ENCODE data around the gene MBNL1.
"Not testable (repeated sequence)": the region's sequence is repeated elsewhere in the genome, so short reads cannot be mapped to it uniquely, and the experiment has no call there.

The MBNL1 gene

DNA sequence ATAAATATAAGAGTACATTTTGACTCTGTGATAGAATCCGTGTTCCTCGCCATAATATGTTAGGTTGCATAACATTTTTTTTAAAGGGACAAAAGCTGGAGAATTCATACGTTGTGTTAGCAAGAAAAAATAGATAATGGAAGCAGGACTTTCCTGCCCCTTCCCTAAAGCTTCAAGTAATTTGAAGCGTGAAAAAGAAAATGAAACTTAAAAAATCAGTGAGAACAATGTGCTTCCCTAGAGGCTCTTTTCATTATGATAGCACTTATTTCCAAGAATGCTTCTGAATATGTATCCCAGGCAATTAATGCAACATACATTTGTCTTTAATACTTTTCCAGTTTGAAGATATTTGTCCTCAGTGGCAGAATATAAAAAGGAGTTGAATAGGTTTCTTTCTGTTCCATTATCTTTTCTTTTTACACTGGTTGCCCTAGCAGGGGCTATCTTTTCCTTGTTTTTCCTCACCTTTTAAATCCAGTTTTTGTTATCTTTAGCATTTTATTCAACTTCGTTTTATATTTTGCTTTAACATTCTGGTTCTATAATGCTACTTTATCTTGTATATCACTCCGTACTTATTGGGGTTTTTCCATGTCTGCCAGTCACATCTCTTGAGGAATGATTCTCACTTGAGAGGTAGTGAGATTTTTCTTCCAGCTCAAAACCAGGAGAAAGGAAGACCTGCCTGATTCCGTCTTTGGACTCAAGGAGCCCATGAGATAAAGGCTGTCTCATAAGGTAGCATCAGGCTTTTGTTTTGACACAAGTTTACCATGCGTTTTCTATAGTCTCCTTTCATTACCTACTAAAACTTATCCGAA lies 113.8 kb downstream of the MBNL1 start:
- DNase-seq, result no peak

DNA sequence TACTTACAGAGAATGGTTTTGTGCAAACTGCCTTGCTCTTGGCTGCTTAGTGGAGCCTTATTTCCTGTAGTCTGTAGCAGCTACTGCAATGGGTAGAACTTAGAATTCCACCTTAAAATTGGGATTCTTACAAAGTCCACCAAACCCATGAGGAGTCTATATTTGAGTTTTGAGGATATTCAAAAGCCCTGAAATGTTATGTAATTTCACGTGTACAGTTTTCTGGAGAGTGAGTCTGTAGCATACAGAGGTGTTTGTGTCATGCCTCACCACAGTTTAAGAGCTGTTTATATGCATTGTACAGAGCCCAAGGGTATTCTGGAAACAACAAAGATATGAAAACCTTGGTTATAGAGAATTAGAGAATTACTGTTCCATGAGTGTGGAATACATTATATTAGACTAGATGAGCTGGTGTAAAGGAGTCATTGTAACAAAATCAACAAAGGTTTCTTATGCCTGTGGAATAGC lies 114.4 kb downstream of the MBNL1 start:
- no peak for DNase-seq

DNA sequence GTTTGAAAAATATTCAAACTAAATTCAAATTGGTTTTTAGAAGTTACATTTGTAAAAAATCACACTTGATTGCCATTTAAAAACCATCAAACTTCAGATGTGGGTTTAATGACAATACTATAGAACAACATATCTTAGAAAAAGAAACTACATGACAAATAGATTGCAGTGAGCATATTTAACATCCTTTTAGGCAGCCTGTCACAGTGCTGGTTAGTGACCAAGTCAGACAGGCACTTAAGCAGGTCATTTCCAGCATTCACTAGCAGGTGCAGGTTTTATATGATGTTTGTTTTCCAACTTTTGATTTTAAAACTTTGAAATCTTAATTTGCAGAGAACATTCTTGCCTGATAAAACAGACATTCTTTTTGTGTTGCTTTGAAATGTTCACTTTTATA lies 115.7 kb downstream of the MBNL1 start:
- DNase-seq, result no peak

DNA sequence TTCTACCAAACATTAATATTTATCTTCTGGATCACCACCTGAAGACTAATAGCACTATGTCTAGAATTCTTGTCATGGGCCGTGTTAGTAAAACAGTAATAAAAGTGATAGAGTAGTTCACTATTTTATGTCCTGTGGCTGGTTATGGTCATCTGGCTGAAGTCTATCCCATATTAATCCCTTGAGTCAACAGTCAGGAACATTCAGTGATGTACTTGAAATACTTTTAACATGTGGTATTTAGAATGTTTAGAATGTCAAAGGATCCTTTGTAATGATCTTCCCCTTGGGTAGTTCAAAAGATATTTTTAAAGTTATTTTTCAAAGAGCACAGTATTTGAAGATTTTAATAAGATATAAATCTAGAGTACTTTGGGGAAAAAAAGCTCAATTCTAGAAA lies 117.0 kb downstream of the MBNL1 start:
- DNase-seq, result no peak

DNA sequence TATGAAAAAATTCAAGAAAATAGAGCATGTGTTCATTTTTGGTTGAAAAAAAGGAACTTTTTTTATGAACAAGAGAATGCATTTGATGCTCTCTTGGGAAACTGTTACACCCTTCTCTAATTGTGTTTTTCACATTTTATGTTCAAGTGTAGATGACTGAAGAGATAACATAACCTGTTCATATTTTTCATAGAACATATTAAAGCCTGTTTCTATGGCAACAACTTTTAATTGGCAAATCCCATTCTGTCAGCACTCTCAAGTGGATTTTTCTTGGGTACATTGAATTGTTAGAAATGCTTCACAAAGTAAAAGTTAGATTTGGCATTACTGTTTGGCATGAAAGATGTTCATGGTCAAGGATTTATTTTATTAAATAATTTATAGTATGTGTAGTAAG lies 117.5 kb downstream of the MBNL1 start:
- no peak for DNase-seq

DNA sequence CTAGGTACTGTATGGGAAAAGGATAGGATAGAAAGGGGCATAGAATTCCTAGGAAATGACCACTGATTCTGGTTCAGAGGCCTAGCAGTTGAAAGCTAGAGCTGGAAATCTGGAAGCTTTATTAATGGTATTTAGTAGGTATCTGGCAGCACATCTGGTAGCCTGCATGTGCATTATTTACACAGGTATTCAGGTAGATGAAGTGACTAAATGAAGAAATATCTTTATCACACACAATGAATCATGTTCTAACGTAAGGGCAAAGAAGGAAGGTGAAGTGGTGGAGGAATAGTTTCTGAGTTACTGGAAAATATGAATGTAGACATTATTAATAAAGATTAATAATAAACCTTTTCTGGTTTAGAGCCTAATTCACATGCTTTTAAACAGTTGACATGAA lies 119.9 kb downstream of the MBNL1 start:
- DNase-seq, result no peak

DNA sequence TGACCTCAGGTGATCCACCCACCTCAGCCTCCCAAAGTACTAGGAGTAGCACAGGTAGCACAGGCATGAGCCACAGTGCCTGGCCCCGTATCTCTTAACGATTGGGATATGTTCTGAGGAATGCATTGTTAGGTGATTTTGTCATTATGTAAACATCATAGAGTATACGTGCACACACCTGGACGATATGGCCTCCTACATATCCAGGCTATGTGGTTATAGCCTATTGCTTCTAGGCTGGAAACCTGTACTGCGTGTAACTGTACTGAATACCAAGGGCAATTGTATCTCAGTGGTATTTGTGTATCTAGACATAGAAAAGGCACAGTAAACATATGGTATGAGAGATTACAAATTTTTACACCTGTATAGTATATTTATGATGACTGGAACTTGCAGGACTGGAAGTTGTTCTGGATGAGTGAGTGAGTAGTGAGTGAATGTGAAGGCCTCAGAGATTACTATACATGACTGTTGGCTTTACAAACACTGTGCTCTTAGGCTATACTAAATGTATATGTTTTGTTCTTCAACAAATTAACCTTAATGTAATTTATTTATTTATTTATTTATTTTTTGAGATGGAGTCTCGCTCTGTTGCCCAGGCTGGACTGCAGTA lies 120.7 kb downstream of the MBNL1 start:
- DNase-seq, result no peak

DNA sequence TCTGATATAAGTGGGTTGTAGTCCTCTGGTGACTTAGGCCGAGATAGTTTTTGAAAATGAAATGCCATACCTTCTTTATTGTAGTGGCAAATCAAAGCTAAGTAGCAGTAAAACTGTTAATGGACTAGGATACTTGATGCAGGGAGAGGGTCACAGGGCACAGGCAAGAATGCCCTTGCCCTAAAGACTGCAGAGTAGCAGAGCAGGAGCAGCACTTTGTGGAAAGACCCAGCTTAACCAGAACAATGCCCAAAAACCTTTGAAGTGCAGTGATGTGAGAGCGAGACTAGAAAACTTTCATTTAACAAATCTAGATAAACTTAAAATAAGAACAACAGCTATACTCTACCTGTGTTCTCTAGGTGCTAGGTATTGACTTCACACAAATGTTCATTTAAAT lies 121.9 kb downstream of the MBNL1 start:
- no peak for DNase-seq

DNA sequence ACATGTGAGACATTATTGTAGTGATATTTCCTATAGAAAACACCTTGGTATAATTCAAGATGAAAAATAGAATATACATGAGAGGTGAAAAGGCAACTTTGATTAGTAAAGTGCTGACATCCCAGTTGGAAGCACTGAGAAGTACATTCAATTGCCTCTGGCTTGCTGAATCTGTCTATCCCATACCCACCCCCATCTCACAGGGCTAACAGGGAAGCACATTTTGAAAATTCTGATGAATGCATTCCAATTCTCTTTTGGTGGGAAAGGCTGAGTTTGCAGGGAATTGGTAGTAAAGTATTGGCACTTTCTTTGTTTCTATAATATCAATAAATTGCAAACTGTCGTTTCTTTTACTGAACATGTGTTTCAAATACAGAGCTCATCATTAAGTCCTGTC lies 122.9 kb downstream of the MBNL1 start:
- DNase-seq, result no peak

DNA sequence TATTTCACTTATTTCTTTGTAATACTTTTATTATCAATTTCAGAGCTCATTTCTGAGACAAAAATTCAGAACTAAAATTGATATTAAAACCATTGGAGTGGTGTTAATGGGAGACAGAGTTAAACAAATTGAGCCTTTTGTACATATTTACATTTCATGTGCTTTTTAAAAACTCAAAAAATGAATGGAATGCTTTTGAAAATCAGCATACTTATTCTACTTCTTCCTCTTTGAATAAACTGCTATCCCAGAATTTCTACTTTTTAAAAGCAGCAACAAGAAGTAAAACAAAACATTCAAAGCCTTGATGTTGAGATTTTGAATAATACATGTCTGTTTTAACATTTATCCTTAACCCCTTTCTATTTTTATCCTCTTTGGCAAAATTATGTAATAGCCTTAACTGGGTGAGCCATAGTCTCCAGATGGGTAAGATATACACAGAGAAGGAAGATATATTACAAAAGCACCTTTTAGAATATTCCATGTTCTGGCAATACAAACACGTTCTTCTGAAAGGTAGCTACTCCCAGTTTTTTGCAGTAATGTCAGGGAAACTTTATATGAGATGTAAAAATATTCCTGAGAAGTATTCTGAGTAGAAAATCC lies 123.6 kb downstream of the MBNL1 start:
- DNase-seq, result no peak

DNA sequence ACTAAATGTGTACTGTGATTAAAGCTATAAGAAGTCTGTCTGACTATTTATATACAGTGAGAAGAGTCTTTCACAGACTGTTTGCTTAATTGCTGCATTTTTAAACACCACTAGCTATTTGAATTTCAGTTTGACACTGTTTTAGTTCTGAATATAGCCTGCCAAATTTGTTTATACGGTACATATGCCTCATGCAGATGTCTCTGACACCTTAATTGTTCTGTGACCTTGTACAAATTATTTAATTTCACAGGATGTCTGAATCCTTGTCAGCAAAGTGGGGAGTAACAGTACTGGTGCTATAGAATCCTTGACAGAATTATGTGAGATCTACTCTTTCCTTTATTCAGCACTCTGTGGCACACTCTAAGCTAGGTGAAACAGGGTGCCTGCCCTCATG lies 125.5 kb downstream of the MBNL1 start:
- no peak for DNase-seq

DNA sequence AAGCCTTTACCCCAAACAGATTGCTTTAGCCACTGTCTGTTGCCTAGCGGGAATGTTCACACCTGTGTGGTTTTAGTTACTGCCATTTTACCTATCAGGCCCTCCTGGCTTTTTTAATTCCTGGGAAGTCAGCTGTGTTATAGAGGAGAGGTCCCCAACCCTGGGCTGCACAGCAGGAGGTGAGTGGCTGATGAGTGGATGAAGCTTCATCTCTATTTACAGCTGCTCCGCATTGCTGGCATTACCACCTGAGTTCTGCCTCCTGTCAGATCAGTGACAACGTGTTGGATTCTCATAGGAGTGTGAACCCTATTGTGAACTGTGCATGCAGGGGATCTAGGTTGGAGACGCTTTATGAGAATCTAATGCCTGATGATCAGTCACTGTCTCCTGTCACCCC lies 127.0 kb downstream of the MBNL1 start:
- no peak for DNase-seq

DNA sequence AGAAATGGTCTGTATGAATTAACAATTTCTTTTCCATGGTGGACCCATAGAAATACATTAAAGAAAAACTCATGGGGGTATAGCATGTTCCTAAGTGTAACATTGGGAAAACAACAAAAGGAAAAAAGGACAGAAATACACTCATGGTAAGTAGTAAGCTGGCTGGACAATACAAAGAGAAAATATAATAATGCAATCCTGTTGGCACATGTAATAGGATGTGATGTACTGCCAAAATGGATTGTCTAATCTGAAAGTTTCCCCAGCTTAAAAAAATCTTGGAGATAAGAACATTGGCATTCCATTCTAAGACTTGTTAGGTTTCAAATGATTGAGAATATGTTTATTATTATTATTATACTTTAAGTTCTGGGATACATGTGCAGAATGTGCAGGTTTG lies 128.1 kb downstream of the MBNL1 start:
- no peak for DNase-seq

DNA sequence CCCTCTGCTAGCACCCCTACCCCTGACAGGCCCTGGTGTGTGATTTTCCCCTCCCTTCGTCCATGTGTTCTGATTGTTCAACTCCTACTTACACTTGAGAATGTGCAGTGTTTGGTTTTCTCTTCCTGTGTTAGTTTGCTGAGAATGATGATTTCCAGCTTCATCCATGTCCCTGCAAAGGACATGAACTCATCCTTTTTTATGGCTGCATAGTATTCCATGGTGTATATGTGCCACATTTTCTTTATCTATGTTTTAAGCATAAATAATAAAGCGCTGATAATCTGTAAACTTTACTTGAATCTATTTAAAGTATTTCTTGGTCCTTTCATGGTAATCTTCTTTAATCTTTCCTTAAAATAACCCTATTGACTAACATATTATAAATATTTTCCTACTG lies 128.6 kb downstream of the MBNL1 start:
- DNase-seq, result not testable (repeated sequence)

DNA sequence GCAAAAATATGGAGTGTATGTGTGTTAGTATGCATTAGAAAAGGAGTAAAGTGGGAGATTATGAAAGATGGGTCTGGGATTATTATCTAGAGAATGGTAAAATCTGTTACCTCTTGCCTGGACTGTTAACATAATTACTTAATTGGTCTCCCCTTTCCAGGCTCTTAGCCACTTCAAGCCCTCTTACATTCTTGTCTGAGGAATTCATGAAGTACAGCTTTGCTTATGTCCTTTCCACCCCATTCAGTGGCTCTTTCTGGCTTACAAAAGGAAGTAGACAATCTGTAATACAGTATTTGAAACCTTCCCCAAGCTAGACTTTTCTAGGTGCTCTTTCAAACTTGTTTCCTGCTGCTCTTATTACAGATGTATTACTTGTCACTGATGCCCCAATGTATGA lies 129.8 kb downstream of the MBNL1 start:
- DNase-seq, result no peak

DNA sequence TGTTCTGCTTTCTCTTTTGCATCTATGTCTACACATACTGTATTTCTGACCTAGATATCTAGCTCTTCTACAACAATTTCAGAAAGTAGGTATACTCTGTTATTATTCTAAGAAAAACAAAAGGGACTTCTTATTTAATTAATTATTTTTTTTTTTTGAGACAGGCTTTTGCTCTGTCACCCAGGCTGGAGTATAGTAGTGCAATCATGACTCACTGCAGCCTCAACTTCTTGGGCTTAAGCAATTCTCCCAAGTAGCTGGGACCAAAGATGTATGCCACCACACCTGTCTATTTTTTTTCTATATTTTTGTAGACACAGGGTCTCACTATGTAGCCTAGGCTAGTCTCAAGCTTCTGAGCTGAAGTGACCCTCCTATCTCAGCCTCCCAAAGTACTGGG lies 130.6 kb downstream of the MBNL1 start:
- DNase-seq, result no peak

DNA sequence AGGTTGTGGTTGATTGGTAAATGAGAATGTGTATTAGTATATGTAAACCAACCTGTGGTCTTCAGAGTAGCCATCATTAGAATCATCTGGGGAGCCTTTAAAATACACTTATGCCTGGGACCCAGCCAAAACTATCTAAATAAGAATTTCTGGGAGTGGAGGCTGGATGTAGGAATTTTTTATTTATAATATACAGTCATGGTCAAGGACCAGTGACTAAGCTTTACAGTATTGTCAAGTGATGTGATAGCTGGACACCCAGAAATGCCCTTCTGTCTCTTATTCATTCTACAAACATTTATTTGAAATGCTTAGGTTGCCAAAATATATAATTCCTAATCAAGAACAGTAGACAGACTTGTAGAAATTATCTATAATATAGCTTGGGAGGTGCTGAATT lies 132.2 kb downstream of the MBNL1 start:
- no peak for DNase-seq

DNA sequence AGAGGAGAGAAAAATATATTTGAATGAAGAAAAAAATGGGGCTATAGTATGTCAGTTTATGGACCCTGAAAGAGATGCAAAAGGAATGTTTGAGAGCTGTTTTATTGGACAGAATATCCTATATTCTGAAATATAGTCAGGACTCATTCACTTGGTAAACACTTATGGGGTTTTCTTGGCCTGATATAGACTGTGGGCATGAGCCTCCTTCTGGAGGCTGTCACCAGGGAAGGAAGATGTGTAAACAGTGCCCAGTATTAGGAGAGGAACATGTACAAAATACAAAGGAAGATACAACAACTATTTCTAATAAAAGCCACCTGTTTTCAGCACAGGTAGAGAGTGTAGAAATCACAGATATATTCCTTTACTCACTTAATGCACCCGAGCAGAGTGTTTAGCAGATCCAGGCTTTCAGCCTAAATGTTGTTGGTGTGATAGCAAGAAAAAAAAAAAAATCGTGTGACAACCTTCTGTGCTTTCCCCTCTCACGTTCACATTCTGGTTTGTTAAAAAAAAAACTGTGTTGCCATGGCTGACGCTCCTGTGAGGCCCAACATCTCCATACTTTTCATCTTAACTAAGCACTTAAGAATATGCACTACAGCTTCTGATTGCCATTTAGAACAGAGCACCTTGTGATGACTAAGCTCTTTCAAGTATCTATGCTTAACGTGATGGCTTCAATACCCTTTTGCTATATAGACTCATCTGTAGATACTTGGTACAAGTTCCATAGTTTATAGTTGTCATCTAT lies 134.1 kb downstream of the MBNL1 start:
- no peak for DNase-seq

DNA sequence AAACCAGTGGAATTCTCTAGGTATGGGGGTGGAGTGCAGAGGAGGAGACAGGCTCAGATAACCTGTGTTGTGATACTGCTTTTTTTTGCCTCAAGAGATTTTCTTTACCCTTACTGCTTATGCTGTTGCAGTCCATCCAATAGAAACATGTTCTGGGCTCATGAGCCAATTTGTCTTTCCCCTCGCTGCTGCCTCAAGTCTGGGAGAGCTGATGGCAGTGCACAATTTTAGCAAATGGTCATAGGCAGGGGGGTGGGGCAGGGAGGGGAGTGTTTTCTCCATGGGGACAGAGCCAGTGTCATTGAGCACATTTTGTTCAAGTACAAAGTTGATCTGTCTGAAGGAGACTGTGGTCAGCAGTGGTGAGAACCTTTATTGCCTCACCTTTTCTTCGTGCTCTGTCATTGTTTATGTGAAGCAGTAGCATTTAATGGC lies 134.9 kb downstream of the MBNL1 start:
- no peak for DNase-seq

DNA sequence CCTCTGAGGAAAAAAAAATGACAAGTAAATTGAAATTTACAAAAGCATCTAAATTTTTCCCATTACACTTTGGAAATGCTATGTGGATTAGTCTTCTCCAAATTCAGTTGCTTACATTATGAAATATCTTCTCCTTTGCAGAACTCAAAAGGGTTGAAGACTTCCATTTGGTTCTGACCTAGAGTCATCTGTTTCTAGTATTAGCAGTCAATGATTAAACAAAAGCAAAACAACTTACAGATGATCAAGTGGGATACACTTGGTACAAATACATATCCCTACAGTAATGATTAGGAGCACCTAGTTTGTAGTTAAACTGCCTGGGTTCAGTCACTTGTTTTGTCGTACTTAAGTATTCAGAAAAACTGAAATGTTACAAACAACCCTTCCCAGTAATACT lies 136.2 kb downstream of the MBNL1 start:
- DNase-seq, result no peak

DNA sequence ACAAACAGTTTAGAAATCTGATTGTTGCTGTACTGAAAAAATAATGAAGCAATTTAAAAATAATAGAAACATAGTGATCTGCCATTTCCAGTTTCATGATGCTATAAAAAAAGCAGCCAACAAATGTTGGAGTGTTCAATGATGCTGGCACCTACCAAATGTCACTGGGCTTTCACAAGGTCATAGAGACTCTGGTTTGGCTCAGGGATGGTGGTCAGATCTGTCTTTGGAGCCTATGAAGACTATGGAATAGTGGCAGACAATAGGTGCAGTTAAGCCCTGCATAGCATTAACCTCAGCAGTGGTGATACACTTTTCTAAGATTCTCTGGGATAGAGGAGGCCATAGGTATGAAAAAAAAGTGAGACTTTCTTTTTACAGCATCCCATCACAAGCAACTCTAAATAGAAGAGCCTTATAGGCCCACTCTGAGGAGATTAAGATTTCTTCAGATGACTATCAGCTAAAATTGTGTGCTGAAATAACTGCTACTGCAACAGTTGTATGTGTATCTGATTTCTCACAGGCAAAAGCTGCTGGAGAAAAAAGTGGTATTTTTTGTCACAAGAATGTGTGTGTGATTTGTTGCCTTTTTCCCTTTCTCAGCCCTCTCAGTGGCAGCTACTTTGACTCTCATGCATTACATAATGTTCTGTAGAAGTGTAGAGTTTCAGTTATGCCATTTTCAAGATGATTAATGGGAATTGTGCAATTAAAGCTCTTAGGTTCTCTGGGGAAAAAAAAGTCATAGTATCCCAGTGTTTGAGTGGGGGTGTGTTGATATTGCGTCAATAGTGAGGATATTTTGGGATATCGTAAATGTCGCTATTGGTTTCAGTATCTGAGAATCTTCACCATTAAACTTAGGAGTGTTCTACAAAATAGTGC lies 137.4 kb downstream of the MBNL1 start:
- no peak for DNase-seq

DNA sequence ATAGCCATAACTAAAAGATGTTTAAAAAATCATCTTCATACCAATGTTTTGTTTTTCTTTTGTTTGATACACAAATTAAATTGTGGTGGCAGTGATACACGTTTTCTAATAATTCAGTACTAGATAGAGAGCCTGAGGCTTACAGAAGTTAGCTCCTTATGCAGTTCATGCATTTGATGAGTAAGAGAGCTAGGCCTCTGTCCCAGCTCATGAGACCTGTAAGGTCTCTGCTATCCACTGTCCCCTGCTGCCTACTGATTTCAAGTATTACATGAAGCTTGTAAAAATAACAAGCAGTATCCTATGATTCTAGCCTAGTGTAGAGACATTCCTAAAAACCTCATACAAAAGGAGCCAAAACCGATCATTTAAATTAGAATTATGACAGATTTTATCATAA lies 144.5 kb downstream of the MBNL1 start:
- DNase-seq, result no peak
